CD4-positive, alpha-beta T cell treated with Interleukin-2 at 100 ng/mL for 4 hours (primary cell): ENCODE results near the gene FRMD1.

Source experiments
- DNase-seq: peaks from one replicate; pipeline ENCODE4 v3.0.0-alpha.2; 2020; ENCODE audit warnings: low spot score

FRMD1 gene

DNA sequence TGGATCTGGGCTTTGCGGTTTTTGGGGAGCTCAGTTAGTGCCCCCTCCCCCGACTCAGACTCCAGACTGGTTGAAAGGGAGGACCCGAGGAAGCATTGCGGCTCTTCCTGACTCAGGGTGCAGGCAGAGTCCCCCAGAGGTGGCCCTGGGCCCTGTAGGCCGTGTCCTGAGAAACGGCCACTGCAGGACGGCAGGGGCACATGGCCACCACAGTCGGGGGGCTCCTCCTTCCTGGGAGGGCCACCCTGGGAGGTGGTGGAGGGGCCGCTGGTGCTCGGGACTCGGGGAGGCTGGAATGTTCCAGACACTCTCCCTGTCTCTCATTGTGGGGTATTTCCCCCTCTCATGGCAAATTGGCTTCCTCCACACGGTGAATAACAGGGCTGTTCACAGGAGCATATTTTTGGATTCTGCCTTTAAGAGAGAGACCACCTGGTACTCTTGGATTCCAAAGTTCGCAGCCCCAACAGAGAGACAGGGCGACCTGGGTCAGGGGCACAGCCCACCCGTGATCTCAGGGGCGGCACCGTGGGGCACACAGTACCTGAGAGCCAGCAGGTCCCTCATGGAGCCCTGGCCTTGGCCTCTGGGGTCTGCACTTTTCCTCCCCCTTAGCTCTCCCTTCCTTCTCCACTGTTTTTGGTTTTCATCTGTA is 35.7 kb downstream of the FRMD1 start:
- DNase-seq: no peak

DNA sequence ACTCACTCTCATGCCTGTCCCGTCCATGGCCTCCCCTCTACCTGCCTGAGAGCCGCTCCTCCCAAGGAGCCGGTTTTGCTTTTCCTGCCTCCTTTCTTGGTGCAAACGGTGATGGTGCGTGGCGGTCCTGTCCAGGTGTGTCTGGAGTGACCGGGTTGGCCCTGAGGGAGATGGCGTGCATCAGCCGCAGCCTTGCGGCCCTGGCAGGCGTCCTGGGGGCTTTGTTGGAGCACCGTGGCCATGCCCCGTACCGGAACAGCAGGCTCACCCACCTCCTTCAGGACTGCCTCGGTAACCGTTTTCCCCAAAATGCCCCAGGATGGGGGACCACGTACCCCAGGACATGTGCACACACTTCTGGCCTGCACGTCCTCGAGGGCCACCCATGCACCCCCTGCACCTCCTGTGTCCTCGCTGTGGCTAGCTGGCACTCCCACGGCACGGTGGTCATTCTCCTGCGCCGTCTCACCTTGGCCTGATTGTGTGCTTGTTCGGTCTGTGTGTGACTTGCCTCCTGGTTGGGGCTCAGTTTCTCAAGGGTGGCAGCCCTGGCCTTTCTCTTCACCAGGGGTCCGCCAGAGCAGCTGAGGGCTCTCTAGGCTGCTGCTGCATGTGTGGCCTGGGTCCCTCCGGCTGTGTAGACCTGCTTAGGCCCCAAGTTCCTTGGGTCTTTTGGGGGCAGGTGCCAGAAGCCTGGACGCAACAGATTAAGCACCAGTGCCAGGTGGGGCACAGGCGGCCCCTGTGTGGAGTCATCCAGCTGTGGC is 36.4 kb downstream of the FRMD1 start:
- DNase-seq: no peak

DNA sequence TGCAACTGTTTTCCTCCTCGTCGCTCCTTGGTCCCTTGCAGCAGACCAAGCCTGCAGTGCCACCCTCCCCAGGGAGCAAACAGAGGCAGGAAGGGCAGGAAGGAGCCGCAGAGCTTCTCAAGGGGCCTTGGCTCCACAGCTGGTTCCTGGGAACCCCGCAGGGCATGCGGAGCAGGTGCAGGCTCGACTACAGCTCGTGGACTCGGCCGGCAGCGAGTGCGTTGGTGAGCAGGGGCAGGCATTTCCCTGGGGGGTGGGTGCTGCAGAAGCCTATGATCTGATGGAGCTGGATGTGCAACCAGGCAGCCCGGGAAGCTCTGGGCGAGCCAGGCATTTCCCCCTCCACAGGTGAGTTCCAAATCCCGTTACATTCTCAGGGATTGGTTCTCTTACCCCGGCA is 37.1 kb downstream of the FRMD1 start:
- DNase-seq: no peak

DNA sequence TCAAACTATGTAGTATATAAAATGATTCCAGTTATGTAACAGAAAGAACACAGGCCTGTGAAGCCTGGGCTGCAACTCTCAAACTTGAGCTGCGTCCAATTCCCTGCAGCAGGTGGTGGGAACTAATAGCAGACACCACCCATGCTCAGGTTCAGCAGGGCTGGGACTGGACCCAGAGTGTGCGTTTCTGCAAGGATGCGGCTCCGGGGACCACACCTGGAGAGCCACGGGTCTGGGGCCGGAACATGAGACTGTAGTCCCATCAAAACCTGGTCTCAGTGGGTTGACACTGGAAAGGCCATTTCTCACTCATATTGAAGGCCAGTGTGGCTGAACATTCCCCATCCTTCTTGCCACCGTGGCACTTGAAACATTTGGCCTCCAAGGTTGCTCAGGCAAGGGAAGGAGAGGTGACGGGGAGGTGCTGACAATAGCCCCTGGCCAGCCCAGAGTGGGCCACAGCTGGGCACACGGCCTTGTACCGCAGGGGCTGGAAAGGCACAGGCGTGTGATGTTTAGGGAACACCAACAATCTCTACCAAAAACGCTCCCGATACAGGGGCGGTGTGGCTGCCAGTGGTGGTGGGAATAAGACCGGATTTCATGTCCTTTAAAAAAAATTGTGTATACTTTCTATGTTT is 38.0 kb downstream of the FRMD1 start:
- DNase-seq: no peak

DNA sequence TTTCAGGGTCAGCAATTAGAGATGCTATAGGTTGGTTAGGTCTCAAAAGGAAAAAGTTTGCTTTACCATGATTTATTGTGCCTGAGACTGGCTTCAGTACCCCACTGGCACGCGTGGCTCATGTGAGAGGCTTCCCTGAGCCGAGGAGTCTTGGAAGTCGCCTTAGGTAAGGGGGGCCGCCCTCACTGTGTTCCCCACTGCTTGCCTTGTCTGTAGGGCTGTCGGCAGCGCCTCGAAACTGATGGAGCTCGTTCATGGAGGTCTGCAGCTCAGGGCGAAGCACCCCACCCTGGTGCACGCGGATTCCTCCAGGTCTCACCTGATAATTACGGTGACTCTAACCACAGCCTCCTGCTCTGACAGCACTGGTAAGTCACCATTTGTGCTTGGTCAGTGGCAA is 39.2 kb downstream of the FRMD1 start:
- DNase-seq: no peak

DNA sequence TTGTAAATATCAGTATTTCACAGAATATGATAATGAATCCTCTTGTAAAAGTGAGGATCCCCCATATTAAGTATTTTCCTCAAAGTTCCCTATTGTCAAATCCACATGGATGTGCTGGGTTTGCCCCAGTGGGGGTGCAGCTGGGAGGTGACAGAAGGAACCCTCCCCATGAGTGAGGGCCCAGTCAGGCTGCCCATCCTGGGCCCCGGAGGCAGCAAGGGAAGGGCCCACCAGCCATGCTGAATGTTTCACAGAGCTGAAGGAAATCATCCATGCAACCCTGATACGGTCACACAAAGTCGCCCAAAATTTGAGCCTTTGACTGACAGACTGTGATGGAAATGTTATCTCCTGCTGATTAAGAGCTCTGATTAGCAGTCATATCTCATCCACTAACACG is 39.7 kb downstream of the FRMD1 start:
- no peak for DNase-seq

DNA sequence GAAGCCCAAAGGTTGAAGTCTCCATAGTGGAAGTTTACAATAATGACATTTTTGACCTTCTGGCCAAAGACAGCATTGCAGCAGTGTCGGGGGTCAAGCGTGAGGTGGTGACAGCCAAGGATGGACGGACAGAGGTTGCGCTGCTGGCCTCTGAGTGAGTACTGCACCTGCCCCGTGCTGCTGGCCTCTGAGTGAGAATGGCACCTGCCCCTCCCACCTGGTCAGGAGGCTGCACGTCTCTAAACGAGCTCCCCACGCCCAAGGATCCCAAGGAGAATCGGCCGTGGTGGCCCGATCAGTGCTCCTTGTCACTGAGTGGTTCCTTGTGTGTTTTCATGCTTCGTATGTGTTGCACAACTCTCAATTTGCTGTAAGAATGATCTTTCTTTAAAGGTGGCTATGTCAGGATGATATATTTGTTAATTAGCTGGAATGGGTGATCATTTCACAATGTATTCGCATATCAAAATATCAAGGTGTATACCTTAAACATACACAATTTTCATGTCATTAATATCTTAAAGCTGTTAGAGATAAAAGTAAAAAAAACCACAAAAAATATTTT is 40.4 kb downstream of the FRMD1 start:
- no peak for DNase-seq

DNA sequence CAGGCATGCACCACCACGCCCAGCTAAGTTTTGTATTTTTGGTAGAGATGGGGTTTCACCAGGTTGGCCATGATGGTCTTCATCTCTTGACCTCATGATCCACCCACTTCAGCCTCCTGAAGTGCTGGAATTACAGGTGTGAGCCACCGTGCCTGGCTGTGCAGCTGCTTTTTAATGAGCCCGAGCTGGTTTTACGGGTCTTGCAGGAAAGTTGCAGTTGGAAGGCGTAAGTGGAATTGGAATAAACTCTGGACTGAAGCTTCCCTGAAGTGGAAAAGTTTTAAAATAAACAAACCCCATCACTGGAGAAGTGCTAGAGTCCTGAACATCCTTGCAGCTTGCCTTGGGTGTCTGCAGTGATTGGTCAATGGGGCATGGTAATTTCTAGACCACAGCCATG is 41.2 kb downstream of the FRMD1 start:
- DNase-seq: no peak

DNA sequence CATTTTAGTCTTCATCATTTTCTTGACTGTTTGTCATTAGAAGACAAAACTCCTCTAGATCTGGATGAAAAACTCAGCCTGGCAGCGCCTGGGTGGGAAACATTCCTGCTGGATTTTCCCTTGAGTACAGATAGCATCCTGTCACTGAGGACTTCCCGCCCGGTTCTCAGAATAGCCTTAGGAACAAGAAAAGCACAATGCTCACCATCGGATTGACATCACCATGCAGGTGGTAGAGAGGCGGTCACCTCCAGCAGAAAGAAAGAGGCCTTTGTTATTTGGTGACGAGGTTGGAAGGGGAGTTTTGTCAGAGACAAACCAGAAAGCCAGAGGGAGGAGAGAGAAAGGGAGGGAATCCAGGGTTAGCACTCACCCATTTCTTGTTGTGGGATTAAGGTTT is 41.8 kb downstream of the FRMD1 start:
- DNase-seq: no peak

DNA sequence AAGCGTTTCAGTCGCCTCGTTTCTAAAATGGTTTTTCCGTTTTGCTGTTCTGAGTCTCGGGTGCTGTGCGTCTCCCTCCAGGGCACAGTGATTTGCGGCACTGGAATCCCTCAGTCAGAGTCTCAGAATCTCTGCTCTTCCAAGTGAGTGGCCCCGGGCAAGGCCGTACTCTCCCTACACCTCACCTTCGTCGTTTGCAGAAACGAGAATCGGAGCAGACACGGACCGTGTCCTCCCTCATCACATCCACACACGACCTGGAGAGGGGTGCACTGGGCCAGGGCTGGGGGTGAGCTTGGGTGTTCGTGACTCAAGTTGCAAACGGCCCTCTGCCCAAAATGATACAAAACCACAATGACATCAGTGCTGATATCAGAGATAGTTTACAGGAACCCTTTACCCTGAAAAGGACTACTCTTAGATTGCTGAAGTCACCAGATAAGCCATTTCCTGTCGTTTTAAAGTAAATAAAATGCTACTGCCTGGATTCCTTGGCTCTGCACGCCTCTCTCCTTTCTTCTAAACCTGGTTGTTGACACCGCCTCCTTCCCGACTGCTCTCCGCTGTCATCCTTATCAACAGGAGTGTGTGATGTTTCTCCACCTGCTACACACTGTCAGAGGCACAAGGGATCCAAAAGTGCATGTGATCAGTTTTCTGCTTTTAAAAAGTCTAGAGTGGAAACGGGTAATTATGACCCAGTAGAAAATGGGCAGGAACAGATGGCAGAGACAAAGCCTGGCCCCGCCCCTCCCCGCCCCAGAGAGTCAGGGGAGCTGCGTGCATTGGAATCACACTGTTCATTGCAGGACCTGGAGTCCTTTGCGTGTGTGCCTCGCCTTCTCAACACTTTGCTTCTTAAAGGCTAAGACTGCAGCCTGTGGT is 43.1 kb downstream of the FRMD1 start:
- DNase-seq: no peak

DNA sequence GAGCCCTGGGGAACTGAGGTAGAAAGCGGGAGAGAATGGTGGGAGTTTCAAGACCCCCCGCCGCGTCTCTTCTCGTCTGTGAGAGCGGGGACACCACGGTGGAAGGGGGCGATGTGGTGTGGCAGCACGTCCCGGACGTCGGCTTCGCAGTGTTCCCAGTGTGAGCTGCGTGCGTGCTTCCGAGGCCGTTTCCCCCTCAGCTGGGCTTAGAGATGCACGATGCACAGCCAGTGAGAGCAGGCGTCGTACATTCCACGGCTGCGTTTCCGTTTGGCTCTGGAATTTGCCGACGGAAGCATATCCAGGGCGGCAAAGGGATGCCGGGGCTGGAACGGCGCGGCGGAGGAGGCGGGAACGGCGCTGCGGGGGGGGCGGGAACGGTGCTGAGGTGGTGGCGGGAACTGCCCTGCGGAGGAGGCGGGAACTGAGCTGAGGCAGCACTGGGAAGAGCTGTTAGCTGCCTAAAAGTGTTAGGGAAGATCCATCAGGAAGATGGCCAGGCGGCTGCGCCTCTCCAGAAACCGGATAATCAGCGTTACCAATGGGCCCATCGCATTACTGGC is 43.8 kb downstream of the FRMD1 start:
- no peak for DNase-seq

DNA sequence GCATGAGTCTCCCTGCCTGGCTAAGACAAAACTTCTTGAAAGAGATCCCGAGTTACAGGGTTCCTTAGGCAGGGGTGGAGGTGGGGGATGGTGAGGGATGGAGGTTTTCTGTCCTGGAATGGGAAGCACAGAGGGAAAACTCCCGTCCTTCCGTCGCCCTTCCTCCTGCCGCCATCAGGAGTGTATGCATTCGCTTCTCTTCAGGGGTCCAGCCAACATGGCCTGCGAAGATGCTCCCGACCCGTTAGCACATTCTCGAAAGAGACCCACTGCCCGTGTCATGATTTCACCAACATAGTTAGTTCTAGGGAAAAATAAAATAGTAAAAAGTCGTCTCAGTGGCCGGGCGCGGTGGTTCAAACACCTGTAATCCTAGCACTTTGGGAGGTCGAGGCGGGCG is 44.5 kb downstream of the FRMD1 start:
- DNase-seq: no peak

DNA sequence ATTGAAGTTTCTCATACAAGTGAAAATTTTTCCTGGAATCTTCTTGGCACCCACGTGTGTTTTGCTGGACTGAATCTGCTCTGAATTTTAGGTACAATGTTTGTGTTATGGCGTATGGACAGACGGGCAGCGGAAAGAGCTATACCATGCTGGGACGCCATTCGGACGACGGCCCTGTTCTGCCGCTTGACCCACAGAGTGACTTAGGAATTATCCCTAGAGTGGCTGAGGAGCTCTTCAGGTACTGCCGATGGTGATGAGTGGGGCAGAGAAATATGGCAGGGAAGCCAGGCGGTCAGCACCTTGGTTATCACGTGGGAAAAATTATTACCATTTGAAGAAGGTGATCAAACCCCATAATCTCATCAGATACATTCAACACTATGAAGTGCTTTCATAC is 45.2 kb downstream of the FRMD1 start:
- DNase-seq: no peak

DNA sequence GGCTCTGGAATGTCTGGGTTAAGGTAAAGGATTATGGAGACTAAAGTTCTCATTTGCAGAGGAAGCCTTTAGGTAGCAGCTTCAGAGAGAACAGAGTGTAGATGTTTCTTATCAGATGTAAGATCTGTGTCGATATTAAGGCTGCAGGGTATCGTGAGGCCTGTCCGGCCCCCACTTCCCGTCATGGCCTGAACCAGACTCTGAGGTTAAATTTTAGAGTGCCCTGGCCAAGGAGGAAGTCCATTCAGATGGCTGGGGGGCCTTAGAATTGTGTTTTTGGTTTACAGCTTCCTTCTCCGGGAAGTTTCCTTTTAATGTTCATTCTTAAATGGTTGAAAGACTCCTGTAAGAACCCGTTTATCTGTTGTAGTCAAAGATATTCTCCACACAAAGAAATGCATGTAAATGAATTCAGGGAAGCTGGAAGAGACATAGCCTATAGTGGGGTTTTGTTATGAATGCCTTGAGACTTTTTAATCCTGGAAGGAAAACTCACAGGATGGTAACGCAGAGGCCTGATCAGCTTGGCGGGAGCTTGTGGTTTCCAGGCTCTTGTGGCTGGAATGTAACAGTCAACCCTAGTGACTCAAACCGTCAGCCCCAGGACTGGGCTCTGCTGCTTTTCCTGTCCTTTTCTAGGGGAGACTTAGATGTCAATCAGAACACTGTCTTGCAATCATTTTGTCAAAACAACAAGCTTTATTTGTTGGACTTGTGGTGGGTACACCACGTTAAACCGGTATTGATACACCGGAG is 46.8 kb downstream of the FRMD1 start:
- no peak for DNase-seq

DNA sequence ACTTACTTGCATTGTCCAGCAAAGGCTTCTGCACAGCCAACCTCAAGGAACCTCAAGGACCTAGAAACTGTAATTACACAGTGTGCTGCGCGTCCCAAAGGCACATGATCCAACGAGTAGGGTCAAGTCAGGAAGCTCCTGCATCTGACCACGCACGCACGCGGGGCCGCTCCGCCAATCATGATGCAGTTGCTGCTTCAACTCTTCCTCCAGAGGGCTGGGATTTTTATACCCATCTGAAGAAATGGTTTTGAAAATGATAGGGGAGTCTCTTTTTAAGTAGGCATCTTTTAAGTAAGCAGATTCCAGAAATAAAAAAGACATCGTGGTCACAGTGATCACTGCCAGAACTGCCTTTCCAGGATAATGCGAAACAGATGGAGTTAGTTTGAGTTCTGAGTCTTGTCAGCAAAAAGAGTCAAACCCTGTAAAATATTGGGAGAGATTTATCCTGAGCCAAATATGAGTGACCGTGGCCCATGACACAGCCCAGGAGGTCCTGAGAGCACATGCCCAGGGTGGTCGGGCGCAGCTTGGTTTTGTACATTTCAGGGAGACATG is 47.5 kb downstream of the FRMD1 start:
- DNase-seq: no peak

DNA sequence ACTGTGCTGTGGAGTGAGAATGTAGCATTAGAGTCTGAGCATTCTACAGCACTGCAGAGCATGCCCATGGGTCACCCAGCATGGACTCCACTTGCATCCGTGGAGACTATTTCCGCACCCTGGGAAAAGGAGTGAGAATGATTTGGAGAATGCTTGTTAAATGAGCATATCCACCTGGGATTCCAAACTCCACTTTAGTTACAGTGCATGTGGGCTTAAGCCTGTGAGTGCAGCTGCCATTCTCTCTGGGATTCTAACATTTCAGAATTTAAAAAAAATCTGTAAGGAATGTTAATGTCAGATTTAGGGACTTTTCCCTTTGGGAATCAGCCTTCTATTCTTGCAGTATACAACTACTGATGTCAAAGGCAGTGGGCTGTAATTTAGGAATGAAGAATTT is 48.1 kb downstream of the FRMD1 start:
- no peak for DNase-seq

DNA sequence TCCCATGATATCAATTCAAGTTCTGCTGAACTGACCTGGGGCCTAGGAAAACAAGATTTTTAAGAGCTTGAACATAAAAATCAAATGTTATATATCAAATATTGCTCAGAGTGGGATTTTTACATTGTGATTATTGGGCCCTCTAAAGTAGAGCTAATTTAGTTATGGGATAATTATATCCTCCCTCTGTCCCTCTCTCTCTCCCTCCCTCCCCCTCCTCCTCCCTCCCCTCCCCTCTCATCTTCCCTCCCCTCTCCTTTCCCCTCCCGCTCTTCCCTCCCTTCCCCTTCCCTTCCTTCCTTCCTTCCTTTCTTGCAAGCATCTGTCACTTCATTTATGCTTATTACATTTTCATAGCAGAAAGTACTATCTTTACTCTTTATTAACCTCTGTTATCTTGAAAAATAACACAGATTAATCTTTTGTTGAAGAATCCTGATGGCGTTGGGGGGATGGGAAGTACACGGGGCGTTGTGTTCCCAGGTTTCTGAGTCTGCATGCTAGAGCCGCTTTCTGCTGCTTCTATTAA is 48.7 kb downstream of the FRMD1 start:
- no peak for DNase-seq

DNA sequence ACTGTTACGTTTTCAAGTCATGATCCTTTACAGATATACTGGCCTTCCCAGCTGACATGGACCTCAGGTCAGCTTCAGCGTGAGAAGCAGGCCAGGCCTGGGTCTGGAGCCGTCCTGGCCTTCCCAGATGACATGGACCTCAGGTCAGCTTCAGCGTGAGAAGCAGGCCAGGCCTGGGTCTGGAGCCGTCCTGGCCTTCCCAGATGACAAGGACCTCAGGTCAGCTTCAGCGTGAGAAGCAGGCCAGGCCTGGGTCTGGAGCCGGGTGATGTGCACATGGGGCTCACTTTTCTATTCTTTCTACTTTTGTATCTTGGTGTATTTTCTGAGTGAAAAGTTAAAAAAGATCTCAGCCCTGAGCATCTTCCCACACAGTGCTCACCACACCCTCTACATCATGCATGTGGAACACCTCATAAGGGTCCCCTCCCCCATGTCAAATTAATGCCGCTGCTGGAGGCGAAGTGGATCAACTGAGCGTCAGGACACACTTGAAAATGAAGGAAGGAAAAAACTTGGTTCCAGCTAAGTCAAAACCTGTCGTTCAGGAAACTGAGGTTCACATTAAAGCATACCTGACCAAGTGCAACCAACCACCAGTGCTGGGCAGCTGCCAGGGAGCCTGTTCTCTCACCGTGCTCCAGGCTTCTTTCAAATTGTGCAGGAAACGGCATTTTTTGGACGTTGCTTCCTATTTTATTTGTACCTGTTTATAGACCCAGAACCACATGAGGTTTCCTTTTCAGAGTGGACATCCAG is 49.4 kb downstream of the FRMD1 start:
- no peak for DNase-seq

DNA sequence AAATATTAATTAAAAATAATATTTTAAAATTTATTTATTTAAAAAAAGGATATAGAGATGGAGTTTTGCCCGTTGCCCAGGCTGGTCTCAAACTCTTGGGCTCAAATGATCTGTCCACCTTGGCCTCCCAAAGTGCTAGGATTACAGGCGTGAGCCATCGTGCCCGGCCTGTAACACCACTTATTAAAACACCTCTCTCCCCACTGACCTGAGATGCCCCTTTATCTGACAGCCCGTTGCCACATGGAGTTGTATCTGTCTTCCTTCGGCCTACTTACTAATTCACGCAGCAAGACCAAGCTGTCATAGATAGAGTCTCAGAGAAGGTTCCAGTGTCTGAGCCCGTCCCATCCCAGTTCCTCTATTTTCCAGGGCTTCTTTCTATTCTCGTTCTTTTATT is 50.8 kb downstream of the FRMD1 start:
- DNase-seq: no peak

DNA sequence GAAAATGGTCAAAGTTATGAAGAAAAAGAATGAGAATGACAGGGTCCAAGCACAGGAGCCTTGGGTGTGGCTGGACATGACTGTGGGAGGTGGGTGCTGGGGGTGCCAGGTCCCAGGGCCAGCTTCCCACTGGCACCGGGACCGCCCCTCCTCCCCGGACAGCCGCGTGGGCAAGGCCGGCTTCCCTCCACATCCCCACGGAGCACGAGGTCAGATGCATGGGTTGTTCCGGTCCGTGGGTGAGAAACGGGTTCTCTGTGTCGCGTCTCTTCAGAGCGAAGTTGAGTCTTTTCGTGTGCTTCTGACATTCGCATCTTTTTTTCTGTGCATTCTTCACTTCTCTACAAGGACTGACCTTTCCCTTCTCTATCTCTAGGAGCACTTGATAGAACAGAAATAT is 51.5 kb downstream of the FRMD1 start:
- DNase-seq: no peak
